ENCODE measurements around the gene MMADHC. TPM values are rescaled to one million over a fixed set of nuclear protein-coding genes. Genes with fewer than 3 reads are reported as not detected.

Gene MMADHC
- total RNA-seq, 1 donor from 2014 or later, result 122 TPM

- Histone ChIP-seq H3K4me3 (ENCODE audit: insufficient read depth, low read depth, low read length) (no peak overlapping the region), H4K20me1 (ENCODE audit: insufficient read depth, low read length) (no peaks in the 10 kb centered on the region), H3K27ac (ENCODE audit: low read depth, low read length) (no peak overlapping the region), H2AFZ (ENCODE audit: low read depth, low read length) (no peak overlapping the region), H3K9ac (ENCODE audit: low read length) (no peak overlapping the region), H3K4me1 (ENCODE audit: insufficient read depth, low read length) (no peaks in the 10 kb centered on the region), H3K4me2 (ENCODE audit: low read length) (no peak overlapping the region), H3K36me3 (ENCODE audit: insufficient read depth, low read length) (no peaks in the 10 kb centered on the region), H3K9me3 (ENCODE audit: insufficient read depth, low read depth, low read length) (no peaks in the 10 kb centered on the region), H3K79me2 (ENCODE audit: insufficient read depth, low read length) (no peaks in the 10 kb centered on the region), H3K27me3 (ENCODE audit: insufficient read depth, low read length) (no peaks in the 10 kb centered on the region)
- TF ChIP-seq CTCF (IDR thresholded peaks at IDR 0.05; ENCODE audit: insufficient read depth, low read depth, low read length) (no peak), EZH2 (IDR thresholded peaks at IDR 0.05; ENCODE audit: insufficient read depth, low read length) (no peak)
- peaks cover 2% of the 10 kb centered on the region for H3K4me1 Mint-ChIP-seq (ENCODE audit: low read depth, unreplicated experiment)
- no peak overlapping the region for H3K27ac Mint-ChIP-seq (ENCODE audit: unreplicated experiment)
- no peak for DNase-seq (ENCODE audit: low read depth)
- no peak overlapping the region for H3K4me3 Mint-ChIP-seq (ENCODE audit: unreplicated experiment)
- no peaks in the 10 kb centered on the region for H3K27me3 Mint-ChIP-seq (ENCODE audit: low read depth, unreplicated experiment)
- FAIRE-seq, result no peak
- peaks cover 5% of the 10 kb centered on the region for H3K9me3 Mint-ChIP-seq (ENCODE audit: unreplicated experiment)
- H3K36me3 Mint-ChIP-seq (ENCODE audit: low read depth, unreplicated experiment), result no peaks in the 10 kb centered on the region
Observed at GRCh38 chr2:149552226-149552625, 35.3 kb downstream of the MMADHC start.

- no peak for TF ChIP-seq EZH2 (IDR thresholded peaks at IDR 0.05; ENCODE audit: insufficient read depth, low read length)
- no peak for TF ChIP-seq CTCF (IDR thresholded peaks at IDR 0.05; ENCODE audit: insufficient read depth, low read depth, low read length)
- no peak overlapping the region for H3K27ac ChIP-seq (ENCODE audit: low read depth, low read length)
- no peaks in the 10 kb centered on the region for H3K27me3 ChIP-seq (ENCODE audit: insufficient read depth, low read length)
- no peak overlapping the region for H3K4me2 ChIP-seq (ENCODE audit: low read length)
- H3K27ac Mint-ChIP-seq (ENCODE audit: unreplicated experiment), result no peak overlapping the region
- H3K4me3 ChIP-seq (ENCODE audit: insufficient read depth, low read depth, low read length), result no peak overlapping the region
- H3K9me3 ChIP-seq (ENCODE audit: insufficient read depth, low read depth, low read length), result no peaks in the 10 kb centered on the region
- H3K4me1 Mint-ChIP-seq (ENCODE audit: low read depth, unreplicated experiment), result no peaks in the 10 kb centered on the region
- no peaks in the 10 kb centered on the region for H4K20me1 ChIP-seq (ENCODE audit: insufficient read depth, low read length)
- H3K4me3 Mint-ChIP-seq (ENCODE audit: unreplicated experiment), result no peak overlapping the region
- no peaks in the 10 kb centered on the region for H3K27me3 Mint-ChIP-seq (ENCODE audit: low read depth, unreplicated experiment)
- no peak overlapping the region for H3K9ac ChIP-seq (ENCODE audit: low read length)
- FAIRE-seq (no peak), DNase-seq (ENCODE audit: low read depth) (no peak)
- no peaks in the 10 kb centered on the region for H3K36me3 ChIP-seq (ENCODE audit: insufficient read depth, low read length)
- H3K79me2 ChIP-seq (ENCODE audit: insufficient read depth, low read length), result no peaks in the 10 kb centered on the region
- no peaks in the 10 kb centered on the region for H3K4me1 ChIP-seq (ENCODE audit: insufficient read depth, low read length)
- peaks cover 5% of the 10 kb centered on the region for H3K9me3 Mint-ChIP-seq (ENCODE audit: unreplicated experiment)
- H2AFZ ChIP-seq (ENCODE audit: low read depth, low read length), result no peak overlapping the region
- no peaks in the 10 kb centered on the region for H3K36me3 Mint-ChIP-seq (ENCODE audit: low read depth, unreplicated experiment)
Observed at GRCh38 chr2:149544692-149545091, 42.9 kb downstream of the MMADHC start.

DNA sequence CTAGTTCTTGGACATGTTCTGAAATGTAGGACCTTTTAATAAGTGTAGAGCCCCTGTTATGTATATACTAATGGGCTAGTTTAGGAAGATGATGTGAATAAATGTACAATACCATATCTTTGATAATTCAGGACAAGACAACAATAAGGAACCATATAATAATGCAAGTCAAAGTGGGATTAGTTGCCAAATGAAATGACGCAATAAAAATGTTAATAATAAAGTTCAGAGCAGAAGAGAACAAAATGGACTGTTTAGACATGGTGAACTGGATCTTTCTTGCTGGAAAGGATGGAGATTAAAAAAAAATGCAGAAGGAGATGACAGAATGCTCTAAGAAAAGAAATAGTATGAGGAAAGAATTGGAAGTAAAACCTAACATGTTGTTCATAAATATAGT, 43.7 kb downstream of the MMADHC start:
- TF ChIP-seq EZH2 (IDR thresholded peaks at IDR 0.05; ENCODE audit: insufficient read depth, low read length), result no peak
- TF ChIP-seq CTCF (IDR thresholded peaks at IDR 0.05; ENCODE audit: insufficient read depth, low read depth, low read length), result no peak
- H3K36me3 ChIP-seq (ENCODE audit: insufficient read depth, low read length), result no peaks in the 10 kb centered on the region
- no peak overlapping the region for H3K27ac Mint-ChIP-seq (ENCODE audit: unreplicated experiment)
- H2AFZ ChIP-seq (ENCODE audit: low read depth, low read length), result no peak overlapping the region
- H4K20me1 ChIP-seq (ENCODE audit: insufficient read depth, low read length), result no peaks in the 10 kb centered on the region
- no peaks in the 10 kb centered on the region for H3K4me1 ChIP-seq (ENCODE audit: insufficient read depth, low read length)
- H3K4me1 Mint-ChIP-seq (ENCODE audit: low read depth, unreplicated experiment), result no peaks in the 10 kb centered on the region
- no peaks in the 10 kb centered on the region for H3K27me3 Mint-ChIP-seq (ENCODE audit: low read depth, unreplicated experiment)
- H3K27ac ChIP-seq (ENCODE audit: low read depth, low read length), result no peak overlapping the region
- no peaks in the 10 kb centered on the region for H3K27me3 ChIP-seq (ENCODE audit: insufficient read depth, low read length)
- FAIRE-seq (no peak), DNase-seq (ENCODE audit: low read depth) (no peak)
- H3K4me3 ChIP-seq (ENCODE audit: insufficient read depth, low read depth, low read length), result no peak overlapping the region
- H3K4me2 ChIP-seq (ENCODE audit: low read length), result no peak overlapping the region
- peaks cover 5% of the 10 kb centered on the region for H3K9me3 Mint-ChIP-seq (ENCODE audit: unreplicated experiment)
- H3K9ac ChIP-seq (ENCODE audit: low read length), result no peak overlapping the region
- H3K36me3 Mint-ChIP-seq (ENCODE audit: low read depth, unreplicated experiment), result no peaks in the 10 kb centered on the region
- H3K9me3 ChIP-seq (ENCODE audit: insufficient read depth, low read depth, low read length), result no peaks in the 10 kb centered on the region
- no peak overlapping the region for H3K4me3 Mint-ChIP-seq (ENCODE audit: unreplicated experiment)
- H3K79me2 ChIP-seq (ENCODE audit: insufficient read depth, low read length), result no peaks in the 10 kb centered on the region

All from astrocyte (in vitro differentiated cells and primary cell).